ENCODE data around the gene MACROD1.
"Not testable (repeated sequence)": the region's sequence is repeated elsewhere in the genome, so short reads cannot be mapped to it uniquely, and the experiment has no call there.

Gene MACROD1

DNA sequence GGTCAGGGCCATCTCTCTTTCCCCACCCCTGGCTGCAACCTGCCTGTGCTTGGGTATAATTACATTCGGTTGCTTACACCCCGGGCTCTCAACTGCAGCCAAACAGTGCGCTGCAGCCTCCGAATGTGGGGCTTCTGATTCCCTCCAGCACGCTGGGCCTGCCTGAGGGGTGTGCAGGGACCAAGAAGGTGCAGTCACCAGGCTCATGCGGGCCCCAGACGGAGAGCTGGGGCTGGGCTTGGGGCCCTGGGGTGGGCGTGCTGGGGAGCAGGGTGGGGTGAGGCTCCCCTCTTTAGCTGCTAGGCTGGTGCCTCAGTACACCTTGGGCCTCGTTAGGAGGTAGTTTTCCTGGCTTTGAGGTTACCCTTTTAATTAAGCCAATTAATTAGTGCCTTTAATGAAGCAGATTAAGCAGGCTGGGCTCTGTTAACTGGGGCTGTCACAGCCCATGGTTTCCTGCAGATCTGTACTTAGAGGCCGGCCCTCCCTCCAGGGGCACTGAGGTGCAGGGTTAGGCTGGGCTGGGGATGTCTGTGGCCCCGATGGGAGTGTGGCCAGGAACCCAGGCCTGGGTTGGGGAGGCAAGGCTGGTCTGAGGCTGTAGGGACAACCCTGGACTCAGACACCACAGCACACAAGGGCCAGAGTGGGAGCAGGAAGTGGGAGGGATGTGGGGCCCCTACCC lies 112.8 kb downstream of the MACROD1 start:
- DNase-seq: no peak

DNA sequence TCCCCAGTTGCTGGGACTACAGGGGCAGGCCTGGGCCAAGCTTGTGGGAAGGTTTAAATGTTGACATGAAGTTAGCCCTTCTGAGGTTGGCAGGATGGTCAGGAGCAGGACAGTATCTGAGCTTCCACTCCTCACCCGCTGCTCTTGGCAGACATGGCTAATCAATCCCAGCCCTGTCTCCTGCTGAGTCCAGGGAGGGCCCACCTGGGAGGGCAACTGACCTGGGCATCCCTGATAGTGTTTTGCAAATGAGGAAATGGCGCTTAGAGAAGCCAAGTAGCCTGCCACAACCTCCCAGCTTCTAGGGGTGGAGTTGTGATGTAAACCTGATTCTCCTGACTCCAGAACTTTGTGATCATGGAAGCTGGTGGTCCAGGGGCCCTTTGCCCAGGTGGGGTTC lies 113.5 kb downstream of the MACROD1 start:
- DNase-seq: no peak

DNA sequence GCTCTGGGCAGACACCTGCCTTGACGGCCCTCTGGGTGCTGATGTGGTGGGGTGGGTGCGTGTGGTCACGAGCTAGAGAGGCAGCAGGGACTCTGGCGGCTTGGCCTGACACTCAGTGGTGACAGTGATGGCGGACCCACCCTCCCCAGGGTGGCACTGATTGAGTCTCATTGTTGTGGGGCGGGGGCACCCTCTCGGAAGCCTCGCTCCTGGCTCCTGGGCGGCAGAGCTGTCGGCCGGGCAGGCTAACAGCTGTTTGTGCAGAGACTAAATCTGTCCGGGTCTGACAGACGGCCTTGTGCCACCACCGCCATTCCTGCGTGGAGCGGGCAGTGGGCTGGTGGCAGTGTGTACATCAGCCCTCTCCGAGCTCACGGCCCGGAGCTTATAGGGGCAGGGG lies 114.6 kb downstream of the MACROD1 start:
- DNase-seq: no peak

DNA sequence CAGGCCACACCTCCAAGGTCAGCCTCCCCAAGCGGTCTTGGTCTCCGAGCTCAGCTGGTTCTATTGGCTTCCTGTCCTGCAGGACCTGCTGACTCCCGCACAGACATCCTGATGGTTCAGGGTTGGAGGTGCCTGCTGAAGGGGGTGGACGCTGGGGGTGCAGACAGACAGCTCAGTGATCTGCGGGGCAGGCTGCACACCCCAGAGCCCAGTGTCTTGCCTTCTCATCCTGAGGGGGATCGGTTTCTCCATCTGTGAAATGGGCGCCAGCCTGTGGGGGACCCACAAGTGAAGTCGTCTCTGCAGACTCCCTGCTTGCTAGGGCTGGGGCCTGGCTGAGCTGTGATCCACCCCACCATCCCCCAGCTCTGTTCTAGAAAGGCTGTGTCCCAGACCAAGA lies 116.4 kb downstream of the MACROD1 start:
- DNase-seq: no peak

DNA sequence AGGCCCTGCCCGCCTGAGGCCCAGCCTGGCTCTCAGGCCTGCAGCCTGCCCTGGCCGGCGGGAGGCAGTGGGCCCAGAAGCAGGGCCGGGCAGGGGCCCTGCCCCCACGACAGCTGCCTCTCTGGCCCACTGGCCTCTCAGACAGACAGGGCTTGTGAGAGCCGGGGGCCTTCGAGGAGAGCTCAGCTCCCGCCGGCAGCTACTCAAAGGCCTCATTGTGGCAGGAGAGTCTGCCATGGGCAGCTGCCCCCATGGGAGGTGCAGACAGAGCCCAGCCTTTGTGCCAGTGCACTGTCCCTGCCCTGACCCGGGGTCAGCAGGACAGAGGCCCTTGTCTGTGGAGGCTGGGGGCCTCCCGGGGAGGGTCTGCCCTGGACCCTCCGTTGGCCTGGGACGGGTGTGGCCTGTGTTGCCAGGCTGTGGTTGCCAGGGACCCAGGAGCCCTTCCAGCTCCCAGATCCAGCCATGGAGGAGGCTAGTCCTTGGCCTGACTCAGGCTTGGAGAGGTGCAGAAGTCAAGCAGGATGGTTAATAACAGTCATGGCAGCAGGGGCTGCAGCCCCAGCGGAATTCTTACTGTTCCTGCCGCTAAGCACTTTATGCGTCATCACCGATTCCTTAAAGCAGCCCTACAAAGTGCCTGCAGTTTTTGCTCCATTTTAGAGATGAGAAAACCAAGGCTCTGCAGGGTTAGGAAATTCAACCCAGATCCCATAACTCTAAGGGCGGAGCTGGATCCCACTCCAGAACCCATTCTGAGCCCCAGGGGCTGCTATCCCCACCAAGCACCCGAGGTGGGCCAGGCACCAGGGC lies 117.7 kb downstream of the MACROD1 start:
- DNase-seq: no peak

DNA sequence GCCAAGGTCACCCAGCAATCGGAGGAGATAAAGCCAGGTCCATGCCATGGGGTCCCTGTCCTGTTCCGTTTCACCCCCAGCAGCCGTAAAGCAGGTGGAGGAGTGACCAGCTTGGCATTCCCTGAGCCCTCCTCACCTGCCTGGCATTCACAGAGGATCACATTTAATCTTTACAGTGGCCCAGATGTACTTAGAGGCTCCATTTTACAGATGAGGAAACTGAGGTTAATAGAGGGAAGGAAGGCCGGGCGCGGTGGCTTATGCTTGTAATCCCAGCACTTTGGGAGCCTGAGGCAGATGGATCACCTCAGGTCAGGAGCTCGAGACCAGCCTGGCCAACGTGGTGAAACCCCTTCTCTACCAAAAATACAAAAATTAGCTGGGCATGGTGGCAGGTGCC lies 118.5 kb downstream of the MACROD1 start:
- not testable (repeated sequence) for DNase-seq

DNA sequence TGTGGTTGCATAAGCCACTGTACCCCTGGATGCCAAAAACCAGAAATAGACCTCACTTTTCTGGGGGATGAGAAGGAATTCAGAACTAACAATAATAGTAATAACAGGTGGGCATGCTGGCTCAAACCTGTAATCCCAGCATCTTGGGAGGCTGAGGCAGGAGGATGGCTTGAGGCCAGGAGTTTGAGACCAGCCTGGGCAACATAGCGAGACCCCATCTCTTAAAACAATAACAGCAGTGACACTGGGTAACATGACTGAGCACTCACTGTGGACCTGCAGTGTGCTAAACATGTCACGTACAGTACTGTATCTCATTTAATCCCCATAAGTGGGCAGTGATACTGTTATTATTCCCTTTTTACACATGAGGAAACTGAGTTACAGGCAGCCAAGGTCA lies 120.2 kb downstream of the MACROD1 start:
- no peak for DNase-seq

DNA sequence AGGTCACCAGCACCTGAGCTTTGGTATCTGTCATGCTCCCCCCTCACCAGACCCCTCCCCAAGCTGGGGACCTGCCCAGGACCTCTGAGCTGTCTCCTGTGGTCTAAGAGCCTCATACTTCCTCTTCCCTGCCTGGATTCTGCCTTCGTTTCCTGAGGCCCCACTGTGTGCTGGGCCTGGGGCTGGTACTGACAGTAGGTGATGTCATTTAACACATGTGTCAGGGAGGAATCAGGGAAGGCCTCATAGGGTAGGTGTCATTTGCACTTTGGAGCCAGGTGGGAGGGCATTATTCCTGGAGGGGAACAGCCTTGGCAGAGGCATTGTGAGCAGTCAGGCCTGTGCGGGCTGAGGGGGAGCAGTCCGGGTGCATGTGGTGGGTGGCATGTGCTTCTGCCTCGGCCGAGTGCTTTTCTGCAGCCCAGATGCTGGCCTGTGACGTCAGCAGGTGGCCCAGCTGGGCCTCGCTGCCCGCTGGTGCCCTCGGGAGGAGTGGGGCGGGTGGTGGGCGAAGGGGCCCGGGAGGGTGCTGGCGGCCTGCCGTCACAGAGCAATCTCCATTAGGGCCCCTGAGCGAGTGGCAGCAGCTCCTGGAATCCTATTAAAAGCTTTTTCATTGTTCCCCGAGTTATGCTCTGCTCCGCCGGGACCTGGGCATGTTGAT lies 121.1 kb downstream of the MACROD1 start:
- no peak for DNase-seq

DNA sequence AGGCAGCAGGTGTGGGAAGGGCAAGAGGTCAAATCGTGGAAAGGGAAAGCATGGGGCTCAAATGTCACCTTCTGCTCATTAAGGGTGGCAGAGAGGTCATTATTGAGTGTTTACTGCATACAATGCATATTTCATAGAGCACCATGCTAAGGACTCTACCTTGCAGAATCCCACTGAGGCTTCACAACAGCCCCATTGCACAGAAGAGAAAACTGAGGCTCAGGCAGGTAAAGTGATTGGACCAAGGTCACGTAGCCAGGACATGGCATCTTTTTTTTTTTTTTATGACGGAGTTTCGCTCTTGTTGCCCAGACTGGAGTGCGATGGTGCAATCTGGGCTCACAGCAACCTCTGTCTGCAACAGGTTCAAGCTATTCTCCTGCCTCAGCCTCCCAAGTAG lies 122.4 kb downstream of the MACROD1 start:
- no peak for DNase-seq

DNA sequence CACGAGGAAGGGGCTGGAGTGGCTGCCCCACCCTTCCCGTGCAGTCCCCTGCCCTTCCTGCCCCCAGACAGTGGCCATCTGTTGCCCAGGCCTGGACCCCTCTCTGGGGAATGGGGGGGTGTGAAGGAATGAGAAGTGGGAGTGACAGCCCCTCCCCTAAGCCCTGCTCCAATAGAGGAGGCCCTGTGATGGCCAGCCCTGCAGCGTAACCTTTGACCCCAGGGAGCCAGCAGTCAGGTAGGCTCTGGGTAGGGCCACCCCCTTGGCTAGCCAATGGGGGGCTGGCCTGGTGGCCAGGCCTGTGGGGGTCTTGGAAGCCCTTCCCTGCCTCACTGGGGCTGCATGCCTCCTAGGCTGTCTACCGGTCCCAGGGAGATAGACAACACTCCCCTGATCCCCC lies 123.6 kb downstream of the MACROD1 start:
- DNase-seq: no peak

DNA sequence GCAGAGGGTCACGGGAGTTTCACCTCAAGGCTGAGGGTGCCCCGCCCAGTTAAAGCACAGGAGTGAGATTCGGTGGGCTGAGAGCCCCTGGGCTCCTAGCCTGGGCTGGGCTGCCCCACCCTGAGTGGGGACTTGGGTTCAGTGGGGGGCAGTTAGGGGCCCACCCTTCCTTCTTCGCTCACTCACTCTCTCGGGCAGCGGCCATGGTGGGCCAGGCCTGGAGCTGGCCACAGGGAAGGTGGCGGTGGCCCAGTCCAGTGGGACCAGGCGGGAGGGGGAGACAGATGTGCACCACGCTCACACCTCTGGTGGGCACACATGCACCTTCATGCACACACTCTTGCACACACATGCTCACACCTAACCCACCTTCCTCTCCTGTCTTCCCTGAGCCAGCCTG lies 124.1 kb downstream of the MACROD1 start:
- no peak for DNase-seq

DNA sequence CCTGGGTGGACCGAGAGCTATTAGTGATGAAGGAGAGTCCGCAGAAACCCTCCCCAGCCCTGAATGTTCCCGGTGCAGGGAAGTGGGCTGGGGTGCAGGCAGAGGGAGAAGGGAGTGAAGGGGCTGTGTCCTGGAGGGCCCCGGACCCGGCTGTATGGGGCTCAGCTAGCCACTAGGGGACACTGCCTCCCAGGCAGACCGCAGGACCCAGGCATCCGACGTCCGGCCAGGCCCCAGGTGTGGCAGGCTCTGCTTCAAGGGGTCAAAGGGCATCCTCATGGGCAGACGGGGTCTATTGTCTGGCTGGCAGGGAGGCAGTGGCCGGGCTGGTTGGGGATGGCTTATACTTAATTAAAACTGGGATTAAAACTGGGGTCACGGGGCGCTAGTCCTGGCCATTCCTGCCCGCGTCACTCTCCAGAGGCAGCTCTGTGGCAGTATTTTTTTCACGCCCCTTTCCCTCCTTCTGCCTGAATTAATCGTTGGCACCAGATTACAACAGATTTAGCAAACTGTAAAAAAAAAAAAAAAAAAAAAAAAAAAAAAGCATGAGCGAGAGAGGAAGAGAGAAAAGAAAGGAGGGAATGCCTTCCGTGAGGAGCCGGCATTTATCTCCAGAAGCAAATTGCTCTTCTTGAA lies 125.1 kb downstream of the MACROD1 start:
- no peak for DNase-seq

DNA sequence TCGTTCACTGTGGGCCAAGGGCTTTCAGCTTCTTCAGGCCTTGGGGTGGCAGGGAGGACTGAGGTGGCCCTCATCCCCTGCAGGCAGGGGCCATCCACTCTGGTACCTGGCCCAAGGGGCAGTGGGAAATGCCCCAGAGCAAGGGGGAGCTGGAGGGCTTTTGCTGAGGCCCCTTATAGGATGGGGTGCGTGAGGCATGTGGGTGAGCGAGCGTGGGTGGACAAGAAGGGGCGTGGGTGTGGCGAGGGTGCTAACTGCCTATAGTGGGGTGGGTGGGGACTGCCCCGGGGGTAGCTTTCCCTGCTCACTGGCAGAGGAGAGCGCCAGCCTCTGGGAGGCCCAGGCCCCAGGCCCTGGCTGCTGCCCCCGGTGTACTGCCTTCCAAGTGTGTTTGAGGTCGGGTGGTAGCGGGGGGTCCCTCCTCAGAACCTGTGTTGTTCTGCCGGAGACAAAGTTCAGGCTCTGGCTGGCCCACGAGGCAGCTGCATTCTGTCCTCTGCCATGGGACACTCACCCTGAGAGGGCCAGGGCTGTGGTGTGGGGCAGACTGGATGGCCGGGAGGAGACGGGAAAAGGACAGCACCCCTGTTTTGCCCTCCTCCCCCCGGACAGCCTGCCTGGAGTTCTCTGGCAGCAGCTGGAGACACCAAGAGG lies 126.8 kb downstream of the MACROD1 start:
- no peak for DNase-seq

DNA sequence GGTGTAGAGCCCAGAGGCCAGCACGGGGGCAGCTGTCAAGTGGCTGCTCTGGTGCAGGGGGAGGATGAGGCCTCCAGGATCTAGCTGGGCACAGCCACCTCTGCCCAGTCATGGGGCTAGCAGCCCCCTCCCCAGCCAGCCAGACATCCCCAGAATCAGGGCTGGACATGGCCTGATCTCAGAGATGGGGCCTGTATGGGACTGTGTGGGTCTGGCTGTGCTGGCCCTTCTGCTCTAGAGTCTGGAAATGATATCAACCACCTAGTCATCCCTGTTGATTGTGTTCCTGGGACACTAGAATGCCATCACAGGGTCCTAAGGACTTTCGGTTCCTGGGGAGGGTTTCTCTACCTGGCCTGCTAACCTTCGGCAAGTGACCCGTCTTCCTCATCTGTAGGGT lies 127.4 kb downstream of the MACROD1 start:
- no peak for DNase-seq

DNA sequence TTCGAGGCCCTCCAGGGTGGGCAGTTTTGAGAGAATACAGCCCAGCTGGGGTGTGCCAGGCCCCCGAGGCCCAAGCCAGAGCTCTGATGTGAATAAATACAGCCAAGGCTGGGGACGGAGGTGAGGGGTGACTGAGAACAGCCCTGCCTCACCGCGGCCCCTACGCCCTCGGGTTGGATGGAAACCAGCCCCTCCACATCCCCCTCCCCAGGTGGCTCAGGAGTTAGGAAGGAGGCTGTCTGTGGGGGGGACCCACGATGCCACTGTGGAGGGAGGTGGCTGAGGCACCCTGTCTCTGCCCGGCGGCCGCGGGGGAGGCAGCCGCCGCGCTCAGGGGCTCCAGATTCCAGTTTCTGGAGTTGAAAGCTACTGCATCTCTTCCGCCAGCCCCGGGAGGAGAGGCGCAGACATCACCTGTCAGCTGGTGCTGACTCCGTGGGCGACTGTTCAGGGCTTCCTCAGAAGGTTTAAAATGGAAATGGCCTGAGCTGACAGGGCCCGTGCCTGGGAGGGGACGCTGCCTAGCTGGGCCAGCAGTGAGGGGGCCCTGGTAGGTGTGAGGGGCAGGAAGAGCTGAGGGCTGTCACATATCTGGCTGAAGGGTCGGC lies 128.8 kb downstream of the MACROD1 start:
- DNase-seq: no peak

DNA sequence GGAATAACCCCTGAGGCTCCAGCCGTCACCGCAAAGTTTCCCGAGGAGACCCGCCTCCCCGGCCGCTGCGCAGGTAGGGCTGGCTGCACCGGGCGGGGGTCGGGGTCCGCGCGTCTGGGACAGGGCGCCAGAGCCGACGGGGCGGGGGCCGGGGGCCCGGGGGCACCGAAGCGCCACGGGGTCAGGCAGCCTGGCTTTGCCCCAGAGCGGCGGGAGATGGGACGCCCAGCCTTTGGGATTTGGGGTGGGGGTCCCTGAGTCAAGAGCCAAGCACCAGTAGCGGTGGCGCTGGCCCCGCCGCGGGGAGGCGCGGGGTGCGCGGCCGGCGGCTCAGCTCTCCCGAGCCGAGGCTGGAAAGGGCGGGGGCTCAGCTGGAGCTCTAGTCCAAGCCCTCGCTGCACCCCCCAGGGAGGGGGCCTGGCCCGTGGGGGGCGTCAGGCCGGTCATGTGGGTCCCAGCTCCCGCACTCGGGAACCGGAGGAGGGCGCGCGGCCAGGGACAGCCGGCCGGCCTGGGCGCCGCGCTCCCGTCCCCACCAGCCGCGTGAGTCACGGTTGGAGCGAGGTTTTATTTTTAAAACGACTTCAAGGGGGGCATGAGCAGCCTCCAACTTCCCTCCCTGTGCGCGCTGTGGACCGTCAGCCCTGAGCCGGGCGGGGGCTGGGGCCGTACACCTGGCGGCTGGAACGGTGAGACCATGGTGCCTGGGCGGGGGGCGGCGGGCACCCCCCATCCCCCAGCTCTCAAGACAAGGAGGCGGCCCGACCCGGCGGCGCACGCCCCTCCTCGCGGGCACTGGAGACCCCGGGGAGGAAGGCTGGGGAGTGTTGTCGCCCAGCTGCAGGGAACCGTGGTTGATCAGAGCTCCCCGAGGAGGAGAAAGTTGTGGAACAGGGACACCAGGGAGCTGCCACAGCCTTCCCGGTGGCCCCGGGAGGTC lies 129.6 kb downstream of the MACROD1 start:
- no peak for DNase-seq

DNA sequence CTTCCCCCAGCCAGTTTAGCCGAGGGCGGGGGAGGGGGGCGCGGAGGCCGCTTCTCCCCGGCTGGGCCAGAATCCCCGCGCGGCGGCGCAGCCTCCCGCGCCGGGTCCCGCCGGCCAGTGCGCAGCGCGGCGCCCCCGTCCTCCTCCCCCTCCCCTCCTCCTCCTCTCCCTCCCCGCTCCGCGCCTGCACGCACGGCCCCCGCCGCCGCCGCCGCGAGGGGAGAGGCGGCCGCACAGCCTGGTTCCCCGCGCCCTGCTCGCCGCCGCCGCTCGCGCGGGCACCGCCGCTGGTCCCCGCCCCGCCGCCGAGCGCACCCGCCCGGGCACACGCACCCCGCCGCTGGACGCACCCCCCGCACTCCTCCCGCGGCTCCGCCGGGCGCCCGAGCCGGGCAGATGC lies 130.3 kb downstream of the MACROD1 start, which contains the start of gene FLRT1:
Gene FLRT1, plus strand, starts transcription at position 356 of the 400 bp plus-strand sequence. CDS start 80,337 bp downstream, outside the sequence.
- DNase-seq: no peak

DNA sequence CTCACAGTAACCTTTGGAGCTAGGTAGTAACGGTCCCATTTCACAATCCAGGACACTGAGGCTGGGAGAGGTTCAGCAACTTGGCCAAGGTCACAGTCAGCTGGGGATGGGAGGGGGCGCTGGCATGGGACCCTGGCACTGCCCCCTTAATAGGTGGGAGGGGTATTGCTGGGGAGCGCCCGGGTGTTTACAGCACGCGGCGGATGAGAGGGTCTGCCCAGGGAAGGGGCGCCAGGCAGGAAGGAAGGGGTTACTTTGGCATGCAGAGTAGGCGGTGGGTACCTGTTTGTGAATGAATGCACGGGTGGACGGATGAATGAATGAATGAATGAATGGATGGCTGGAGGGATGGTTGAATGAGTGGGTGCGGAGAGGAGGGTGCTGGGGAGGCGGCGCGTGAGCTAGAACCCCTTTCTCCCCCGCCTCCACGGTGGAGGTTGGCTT lies 130.8 kb downstream of the MACROD1 start:
- no peak for DNase-seq

DNA sequence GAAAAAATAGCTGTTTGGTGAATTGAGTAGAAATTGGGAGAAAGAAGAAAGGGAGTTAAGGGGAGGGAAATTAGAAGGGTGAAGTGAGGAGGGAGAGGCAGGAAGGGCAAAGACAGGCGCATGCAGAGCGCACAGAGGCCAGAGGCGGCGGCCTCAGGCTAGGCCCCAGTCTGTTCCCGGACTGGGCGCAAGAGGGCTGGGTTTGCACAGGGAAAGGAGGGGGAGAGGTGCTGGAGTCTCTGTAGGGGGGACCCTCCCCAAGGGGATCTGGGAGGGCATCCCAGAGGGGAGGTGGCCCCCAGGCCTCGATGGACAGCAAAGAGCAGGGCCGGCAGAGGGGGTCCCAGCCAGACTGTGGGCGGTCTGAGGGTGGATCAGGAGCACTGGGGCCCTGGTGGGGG lies 131.5 kb downstream of the MACROD1 start:
- DNase-seq: no peak

DNA sequence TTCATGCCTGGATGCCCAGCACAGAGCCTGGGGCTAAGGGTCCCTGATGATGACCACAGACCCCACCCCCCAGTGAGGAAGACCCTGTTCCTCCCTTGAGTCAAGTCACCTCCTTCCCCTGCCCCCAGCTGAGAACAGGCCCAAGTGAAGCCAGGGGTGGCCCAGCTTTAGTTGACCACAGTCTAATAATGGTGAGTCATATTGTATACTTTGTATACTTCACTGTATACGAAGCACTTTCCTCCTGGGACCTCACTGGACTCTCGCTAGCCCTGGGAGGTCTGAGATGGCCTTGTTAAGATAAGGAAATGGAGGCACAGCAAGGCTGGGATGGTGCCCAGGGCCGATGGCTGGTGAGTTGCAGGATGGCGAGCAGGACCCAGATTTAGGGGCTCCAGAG lies 133.9 kb downstream of the MACROD1 start:
- DNase-seq: no peak

DNA sequence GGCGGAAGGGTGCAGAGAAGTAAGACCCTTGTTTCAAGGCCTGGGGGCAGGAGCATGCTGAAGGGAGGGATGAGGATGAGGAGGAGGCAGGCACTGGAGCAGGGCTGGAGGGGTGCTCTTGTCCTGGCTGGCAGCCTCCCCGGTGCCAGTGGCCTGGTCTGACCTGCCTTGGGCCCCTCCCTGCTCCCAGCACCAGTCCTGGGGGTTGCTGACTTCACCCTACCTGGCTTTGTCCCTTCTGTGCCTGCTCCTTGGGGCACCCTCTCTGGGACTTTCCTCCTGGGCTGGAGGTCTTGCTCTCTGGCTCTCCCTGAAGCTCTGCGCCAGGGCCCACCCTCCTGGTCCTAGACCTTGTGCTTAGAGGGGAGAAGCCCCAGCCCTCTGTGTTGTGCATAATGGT lies 134.9 kb downstream of the MACROD1 start:
- DNase-seq: no peak

All from hematopoietic multipotent progenitor cell treated with erythropoietin and hydrocortisone succinate and interleukin-3 and kit ligand, for 8 days (in vitro differentiated cells).